ENCODE results near the gene USH1G. TPM values are rescaled to one million over a fixed set of nuclear protein-coding genes. Genes with fewer than 3 reads are reported as not detected.

USH1G gene
- total and polyA plus RNA-seq, 12 donors, result 0.40 to 5.0 (median 1.2) TPM

DNA sequence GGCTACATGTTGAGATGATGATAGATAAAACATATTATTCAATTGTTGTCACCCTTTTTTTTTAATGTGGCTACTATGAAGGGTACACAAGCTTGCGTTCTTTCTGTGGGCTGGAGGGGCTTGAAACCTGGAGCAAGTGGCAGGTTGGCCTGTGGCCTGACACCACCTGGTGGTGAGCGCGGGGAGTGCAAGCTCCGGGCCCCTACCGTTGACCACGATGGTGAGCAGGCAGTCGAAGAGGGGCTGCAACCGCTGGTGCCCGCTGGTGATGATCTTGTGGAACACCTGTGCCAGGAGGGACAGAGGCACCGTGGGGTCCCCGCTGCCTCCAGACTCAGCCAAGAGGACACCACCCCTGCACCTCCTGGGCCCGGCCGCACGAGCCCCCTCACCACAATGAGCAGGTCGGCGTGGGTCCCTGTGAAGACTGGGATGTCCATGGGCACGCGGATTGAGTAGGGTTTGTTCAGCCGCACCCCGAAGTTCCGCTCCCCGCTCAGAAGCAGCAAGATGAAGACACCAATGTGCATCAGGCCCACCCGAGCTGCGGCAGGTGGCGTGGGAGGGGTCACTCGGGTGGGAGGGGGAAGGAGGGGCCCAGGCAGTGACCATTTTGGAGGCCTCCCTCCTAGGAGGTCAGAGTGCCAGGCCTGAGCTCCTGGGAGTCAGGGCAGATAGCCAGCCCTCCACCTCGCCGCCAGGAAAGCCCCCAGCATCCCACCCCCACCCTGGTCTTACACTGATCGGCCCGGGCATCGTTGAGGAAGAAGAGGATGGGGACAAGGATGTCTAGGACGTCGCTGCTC lies 35.1 kb upstream of the USH1G start:
- DNase-seq, result peak; percentile 64 to 89 (median 79)
- no peaks in the 10 kb centered on the region for H3K27me3 ChIP-seq
- TF ChIP-seq, protein P1, sequence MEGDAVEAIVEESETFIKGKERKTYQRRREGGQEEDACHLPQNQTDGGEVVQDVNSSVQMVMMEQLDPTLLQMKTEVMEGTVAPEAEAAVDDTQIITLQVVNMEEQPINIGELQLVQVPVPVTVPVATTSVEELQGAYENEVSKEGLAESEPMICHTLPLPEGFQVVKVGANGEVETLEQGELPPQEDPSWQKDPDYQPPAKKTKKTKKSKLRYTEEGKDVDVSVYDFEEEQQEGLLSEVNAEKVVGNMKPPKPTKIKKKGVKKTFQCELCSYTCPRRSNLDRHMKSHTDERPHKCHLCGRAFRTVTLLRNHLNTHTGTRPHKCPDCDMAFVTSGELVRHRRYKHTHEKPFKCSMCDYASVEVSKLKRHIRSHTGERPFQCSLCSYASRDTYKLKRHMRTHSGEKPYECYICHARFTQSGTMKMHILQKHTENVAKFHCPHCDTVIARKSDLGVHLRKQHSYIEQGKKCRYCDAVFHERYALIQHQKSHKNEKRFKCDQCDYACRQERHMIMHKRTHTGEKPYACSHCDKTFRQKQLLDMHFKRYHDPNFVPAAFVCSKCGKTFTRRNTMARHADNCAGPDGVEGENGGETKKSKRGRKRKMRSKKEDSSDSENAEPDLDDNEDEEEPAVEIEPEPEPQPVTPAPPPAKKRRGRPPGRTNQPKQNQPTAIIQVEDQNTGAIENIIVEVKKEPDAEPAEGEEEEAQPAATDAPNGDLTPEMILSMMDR (IDR thresholded peaks at IDR 0.05), result peak; percentile 89 to 94 (median 92)
- TF ChIP-seq POLR2A (IDR thresholded peaks at IDR 0.05), result no peak
- H3K27ac ChIP-seq, result no peak overlapping the region
- no peaks in the 10 kb centered on the region for H3K9me3 ChIP-seq (replicated peaks in 1 of 3)
- no peaks in the 10 kb centered on the region for H3K4me1 ChIP-seq (replicated peaks in 1 of 2)
- intact Hi-C loops (cut with DNase I), result loop anchor here (5.0 to 10.0 kb wide), 3 partner anchors 36 to 166 kb away; partner anchors contain the start of genes OTOP2 (in 2 of the 2) and USH1G (in 2 of the 2)
- H3K36me3 ChIP-seq (replicated peaks in 1 of 2), result no peaks in the 10 kb centered on the region
- WGBS, 4 donors, result 4 to 48% (median 44%) methylated on average over 6 to 33 of the region's 33 CpGs
- H3K4me3 ChIP-seq, result no peak overlapping the region

DNA sequence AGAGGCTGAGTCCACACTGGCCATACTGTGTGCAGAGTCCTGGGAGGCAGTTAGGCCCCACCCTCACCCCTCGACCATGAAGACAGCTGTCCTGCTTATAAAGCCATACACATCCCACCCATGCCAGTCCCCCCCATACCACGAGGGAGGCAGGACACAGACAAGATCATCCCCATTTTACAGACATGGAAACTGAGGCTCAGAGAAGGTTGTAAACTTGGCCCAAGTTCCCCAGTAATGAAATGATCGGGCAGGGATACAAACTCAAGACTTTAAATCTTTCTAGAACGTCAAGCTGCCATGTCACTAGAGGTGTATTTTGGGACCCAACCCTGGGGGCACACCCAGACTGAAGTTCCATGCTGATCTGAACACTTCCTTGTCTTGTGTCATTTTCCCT lies 33.0 kb upstream of the USH1G start:
- no peak overlapping the region for H3K27ac ChIP-seq
- no peaks in the 10 kb centered on the region for H3K27me3 ChIP-seq
- intact Hi-C loops (cut with DNase I), result loop anchor here (5.0 to 10.0 kb wide), 3 partner anchors 34 to 164 kb away; partner anchors contain the start of genes OTOP2 (in 2 of the 2) and USH1G (in 2 of the 2)
- H3K4me1 ChIP-seq (replicated peaks in 1 of 2), result no peaks in the 10 kb centered on the region
- WGBS, 4 donors, result 74 to 91% (median 82%) methylated on average over 4 of the region's 4 CpGs
- no peak overlapping the region for H3K4me3 ChIP-seq
- no peaks in the 10 kb centered on the region for H3K9me3 ChIP-seq (replicated peaks in 1 of 3)
- no peak for TF ChIP-seq POLR2A (IDR thresholded peaks at IDR 0.05)
- TF ChIP-seq, protein P1 (IDR thresholded peaks at IDR 0.05), result no peak
- no peak for DNase-seq
- no peaks in the 10 kb centered on the region for H3K36me3 ChIP-seq (replicated peaks in 1 of 2)

DNA sequence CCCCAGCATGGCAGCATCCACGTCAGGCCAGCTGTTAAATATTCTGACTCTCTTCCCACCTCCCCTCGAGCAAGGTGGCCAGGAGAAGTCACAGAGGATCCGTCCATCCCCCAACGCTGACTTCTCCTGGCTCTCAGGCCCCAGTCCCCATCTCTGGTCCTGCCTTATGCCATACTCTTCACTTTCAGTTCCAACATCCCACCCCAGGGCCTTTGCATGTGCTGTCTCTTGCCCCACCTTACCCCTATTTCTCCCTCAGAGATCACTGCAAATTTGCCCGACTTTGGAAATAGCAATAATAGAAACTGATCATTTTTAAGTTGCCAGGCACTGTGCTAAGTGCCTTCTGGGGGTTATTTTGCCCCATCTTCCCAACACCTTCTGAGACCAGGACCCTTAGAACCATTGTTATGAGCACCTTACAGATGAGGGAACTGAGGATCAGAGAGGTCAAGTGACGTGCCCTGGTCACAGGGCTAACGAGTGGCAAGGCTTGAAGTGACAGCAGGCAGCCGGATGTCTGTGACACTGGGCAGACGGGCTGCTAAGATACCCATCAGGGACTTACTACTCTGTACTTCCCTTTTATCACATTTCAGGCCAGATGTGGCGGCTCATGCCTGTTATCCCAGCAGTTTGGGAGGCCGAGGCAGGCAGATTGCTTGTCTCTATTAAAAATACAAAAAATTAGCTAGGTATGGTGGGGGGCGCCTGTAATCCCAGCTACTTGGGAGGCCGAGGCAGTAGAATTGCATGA lies 31.8 kb upstream of the USH1G start:
- Histone ChIP-seq H3K27ac (no peak overlapping the region), H3K36me3 (replicated peaks in 1 of 2) (no peaks in the 10 kb centered on the region), H3K4me1 (replicated peaks in 1 of 2) (no peaks in the 10 kb centered on the region), H3K9me3 (replicated peaks in 1 of 3) (no peaks in the 10 kb centered on the region), H3K4me3 (no peak overlapping the region), H3K27me3 (no peaks in the 10 kb centered on the region)
- intact Hi-C loops (cut with DNase I), result loop anchor here (5.0 to 10.0 kb wide), 3 partner anchors 33 to 163 kb away; partner anchors contain the start of genes OTOP2 (in 2 of the 2) and USH1G (in 2 of the 2)
- WGBS, 4 donors, result 68 to 76% (median 73%) methylated on average over 12 to 13 of the region's 13 CpGs
- no peak for DNase-seq
- no peak for TF ChIP-seq POLR2A (IDR thresholded peaks at IDR 0.05)
- TF ChIP-seq, protein P1 (IDR thresholded peaks at IDR 0.05), result no peak

DNA sequence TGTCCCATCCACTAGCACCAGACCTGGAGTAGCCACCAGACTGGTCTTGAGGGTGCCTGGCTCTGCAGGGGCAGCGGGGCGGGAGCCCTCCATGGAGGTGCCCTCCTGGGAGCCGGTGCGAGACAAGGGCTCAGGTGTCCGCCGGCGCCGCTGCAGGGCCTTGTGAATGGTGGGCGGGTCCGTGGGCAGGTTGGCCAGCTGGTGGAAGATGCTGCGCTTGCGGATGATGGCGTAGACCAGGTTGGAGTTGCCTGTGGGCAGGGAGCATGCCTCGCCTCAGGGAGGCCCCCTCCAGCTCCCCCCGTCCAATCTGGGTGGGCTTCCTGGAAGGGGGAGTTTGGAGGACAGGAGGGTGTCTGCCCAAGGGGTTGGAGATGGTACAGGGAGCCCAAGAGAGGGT lies 31.1 kb upstream of the USH1G start:
- TF ChIP-seq, protein P1 (IDR thresholded peaks at IDR 0.05), result no peak
- no peak for TF ChIP-seq POLR2A (IDR thresholded peaks at IDR 0.05)
- H3K9me3 ChIP-seq (replicated peaks in 1 of 3), result no peaks in the 10 kb centered on the region
- intact Hi-C loops (cut with DNase I), result loop anchor here in 1 of 2 donors (10.0 kb wide), 1 partner anchor 159 kb away; no protein-coding TSS in a partner anchor
- no peaks in the 10 kb centered on the region for H3K4me1 ChIP-seq (replicated peaks in 1 of 2)
- H3K4me3 ChIP-seq, result no peak overlapping the region
- no peaks in the 10 kb centered on the region for H3K27me3 ChIP-seq
- no peak for DNase-seq
- no peak overlapping the region for H3K27ac ChIP-seq
- H3K36me3 ChIP-seq (replicated peaks in 1 of 2), result no peaks in the 10 kb centered on the region
- WGBS, 4 donors, result 92 to 95% (median 94%) methylated on average over 14 to 15 of the region's 15 CpGs

All from adrenal gland (tissue), 12 donors.